Measurements from ENCODE around the gene SH3BGRL3.

- TF ChIP-seq, protein P1, sequence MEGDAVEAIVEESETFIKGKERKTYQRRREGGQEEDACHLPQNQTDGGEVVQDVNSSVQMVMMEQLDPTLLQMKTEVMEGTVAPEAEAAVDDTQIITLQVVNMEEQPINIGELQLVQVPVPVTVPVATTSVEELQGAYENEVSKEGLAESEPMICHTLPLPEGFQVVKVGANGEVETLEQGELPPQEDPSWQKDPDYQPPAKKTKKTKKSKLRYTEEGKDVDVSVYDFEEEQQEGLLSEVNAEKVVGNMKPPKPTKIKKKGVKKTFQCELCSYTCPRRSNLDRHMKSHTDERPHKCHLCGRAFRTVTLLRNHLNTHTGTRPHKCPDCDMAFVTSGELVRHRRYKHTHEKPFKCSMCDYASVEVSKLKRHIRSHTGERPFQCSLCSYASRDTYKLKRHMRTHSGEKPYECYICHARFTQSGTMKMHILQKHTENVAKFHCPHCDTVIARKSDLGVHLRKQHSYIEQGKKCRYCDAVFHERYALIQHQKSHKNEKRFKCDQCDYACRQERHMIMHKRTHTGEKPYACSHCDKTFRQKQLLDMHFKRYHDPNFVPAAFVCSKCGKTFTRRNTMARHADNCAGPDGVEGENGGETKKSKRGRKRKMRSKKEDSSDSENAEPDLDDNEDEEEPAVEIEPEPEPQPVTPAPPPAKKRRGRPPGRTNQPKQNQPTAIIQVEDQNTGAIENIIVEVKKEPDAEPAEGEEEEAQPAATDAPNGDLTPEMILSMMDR (IDR thresholded peaks at IDR 0.05) = no peak
- no peak for TF ChIP-seq POLR2A (IDR thresholded peaks at IDR 0.05)
These were observed 15.6 kb downstream of the SH3BGRL3 start for GRCh38 chr1:26295194-26296138.
